GM12801 (cell line): ENCODE measurements around the gene GOLGA6A.

ENCODE experiments used
- CTCF ChIP-seq: IDR thresholded peaks from one replicate; pipeline ENCODE4 v1.5.1; 2011; ENCODE audit warnings: control low read depth; ENCODE audit not compliant: insufficient read length; ENCODE audit errors: extremely low read depth

The GOLGA6A gene

DNA sequence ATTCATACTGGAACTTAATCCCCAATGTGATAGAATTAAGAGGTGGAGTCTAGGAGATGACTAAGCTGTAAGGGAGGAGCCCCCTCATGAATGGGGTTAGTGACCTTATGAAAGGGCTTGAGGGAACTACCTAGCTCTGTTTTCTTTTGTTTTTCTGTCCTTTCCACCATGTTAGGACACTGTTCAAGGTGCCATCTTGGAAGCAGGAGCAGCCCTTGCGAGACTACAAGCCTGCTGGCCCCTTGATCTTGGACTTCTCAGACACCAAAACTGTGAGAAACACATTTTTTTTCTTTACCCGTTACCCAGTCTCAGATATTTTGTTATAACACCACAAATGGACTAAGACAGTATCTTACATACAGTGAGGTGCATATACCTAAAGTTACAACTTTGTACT lies 26.5 kb downstream of the GOLGA6A start:
- no peak for TF ChIP-seq CTCF

DNA sequence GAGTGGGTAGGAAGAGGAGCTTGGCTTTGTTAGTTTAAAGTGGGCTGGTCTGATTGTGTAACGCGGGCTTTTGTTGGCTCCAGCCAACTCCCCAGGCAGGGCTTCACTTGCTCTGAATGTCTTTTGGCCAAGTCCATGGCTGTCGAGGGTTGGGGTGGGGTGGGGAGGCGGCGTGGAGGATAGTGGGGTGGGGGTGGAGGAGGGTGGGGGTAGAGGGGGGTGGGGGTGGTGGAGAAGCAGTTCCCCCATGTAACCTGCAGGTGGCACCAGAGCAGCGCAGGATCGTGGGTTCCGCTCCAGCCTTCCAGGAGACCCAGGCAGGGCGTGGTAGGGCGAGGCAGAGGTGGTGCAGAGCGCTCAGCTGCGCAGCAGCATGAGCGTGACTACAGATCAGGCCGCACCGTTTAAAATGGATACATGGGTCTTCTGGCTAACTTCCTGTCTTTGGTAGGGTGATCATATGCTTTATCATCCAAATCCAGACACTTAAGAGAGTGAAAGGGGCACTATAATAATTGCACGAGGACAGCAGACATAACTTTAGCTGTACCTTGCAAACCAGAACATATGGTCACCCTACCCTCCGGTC lies 28.3 kb downstream of the GOLGA6A start:
- TF ChIP-seq CTCF: no peak

DNA sequence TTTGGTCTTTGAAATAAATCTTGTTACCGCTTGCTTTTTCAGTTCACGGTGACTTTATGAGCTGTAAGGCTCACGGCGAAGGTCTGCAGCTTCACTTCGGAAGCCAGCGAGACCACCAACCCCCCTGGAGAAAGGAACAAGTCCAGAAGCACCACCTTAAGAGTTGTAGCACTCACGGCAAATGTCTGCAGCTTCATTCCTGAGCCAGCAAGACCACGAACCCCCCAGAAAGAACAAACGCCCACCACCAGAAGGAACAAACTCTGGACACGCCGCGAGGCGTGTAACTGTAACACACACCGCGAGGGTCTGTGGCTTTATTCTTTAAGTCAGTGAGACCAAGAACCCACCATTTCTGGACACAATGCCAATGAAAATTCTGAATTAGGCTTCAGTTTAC lies 28.8 kb downstream of the GOLGA6A start:
- TF ChIP-seq CTCF: no peak

DNA sequence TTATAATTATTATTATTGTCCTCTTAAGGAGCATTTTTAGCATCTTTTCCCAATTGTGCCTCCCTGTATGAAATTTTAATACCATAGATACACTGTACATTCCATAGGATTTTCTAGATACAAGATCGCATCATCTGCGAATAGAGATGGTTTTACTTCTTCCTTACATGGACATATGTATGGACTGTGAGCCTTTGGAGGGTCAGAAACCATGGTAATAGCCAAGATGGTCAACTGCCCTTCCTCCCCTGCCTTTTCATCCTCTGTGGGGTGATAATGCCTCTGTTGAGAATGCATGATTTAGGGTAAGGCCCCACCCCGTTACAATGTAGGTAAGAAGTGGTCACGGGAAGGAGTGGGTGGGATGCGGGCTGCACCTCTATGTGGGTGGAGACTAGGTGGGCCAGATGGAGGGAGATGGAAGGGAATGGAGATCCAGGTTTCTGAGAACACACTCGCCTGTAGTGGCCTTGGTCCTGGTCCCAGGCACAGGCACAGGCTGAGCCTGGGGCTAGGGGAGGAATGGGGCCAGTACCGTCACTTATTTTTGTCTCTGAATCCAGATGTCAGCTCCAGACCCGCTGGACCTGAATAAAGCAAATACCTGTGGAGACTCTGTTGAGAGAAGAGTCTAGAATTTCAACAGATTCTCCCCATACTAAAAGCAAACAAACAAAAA lies 31.7 kb downstream of the GOLGA6A start:
- no peak for TF ChIP-seq CTCF

- no peak for TF ChIP-seq CTCF
Measured at GRCh38 chr15:74050127-74050526, 32.2 kb downstream of the GOLGA6A start.

GRCh38 chr15:74046275-74046674 lies 36.1 kb downstream of the GOLGA6A start:
- no peak for TF ChIP-seq CTCF

DNA sequence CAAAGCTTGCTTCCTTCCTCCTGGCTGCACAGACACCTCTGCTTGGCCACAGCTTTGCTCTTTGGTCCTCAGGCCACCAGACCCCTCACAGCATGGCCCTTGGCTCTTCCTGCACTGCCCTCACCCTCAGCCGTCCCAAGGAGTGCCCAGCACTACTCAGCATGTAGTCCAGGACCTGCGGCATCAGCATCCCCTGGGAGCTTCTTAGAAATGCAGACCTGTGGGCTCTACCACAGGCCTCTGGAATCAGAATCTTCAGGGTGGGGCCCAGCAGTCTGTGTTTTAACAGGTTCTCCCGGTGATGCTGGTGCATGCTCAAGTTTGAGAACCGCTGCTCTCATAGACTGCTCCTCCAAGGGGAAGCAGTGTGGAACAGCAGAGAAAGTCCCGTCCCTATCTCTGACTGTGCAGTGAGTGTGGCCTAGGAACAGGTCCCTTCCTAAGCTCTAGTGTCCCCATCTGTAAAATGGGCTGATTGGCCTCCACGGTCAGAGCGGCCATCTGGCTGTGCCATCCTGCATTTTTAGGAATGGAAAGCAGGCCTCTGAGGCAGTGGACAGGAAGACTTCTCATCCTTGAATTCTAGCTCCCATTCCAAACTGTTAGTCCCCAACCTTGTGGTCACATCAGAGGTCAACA lies 36.6 kb downstream of the GOLGA6A start:
- TF ChIP-seq CTCF: no peak
